MM.1S (cell line): Measurements from ENCODE around the gene PRCP.

ENCODE experiments used
- DNase-seq: peaks from one replicate; pipeline ENCODE4 v3.0.0-alpha.2; 2015
- H2AFZ ChIP-seq: fragments of 300-600 bp; sonication (generic); 2 replicates; pipeline ENCODE4 v1.6.0; 2016; ENCODE audit warnings: antibody characterized with exemption, low read length
- H3F3A ChIP-seq: fragments of 300-600 bp; sonication (generic); 2 replicates; pipeline ENCODE4 v1.6.1; 2016; ENCODE audit warnings: mild to moderate bottlenecking, antibody characterized with exemption, low read length, moderate library complexity, mixed read lengths; ENCODE audit not compliant: insufficient read depth
- H3K27ac ChIP-seq: fragments of 300-600 bp; sonication (generic); 2 replicates; pipeline ENCODE4 v1.5.1; 2016; ENCODE audit warnings: mild to moderate bottlenecking, low read length
- H3K27me3 ChIP-seq: fragments of 300-600 bp; sonication (generic); replicated peaks from 2 replicates; pipeline ENCODE4 v1.6.0; 2016; ENCODE audit warnings: low read length; ENCODE audit not compliant: insufficient read depth
- H3K36me3 ChIP-seq: fragments of 300-600 bp; sonication (generic); replicated peaks from 2 replicates; pipeline ENCODE4 v1.6.1; 2016; ENCODE audit warnings: mild to moderate bottlenecking, low read length, mixed read lengths; ENCODE audit not compliant: insufficient read depth
- H3K4me1 ChIP-seq: fragments of 300-600 bp; sonication (generic); 2 replicates; pipeline ENCODE4 v1.6.1; 2016; ENCODE audit warnings: low read length, mixed read lengths
- H3K4me2 ChIP-seq: fragments of 300-600 bp; sonication (generic); 2 replicates; pipeline ENCODE4 v1.6.0; 2016; ENCODE audit warnings: low read depth, low read length
- H3K4me3 ChIP-seq: fragments of 300-600 bp; sonication (generic); 2 replicates; pipeline ENCODE4 v1.5.1; 2016; ENCODE audit warnings: low read length, mixed read lengths
- H3K79me2 ChIP-seq: fragments of 300-600 bp; sonication (generic); 2 replicates; pipeline ENCODE4 v1.6.1; 2016; ENCODE audit warnings: mixed run types, low read length, mixed read lengths
- H3K9ac ChIP-seq: fragments of 300-600 bp; sonication (generic); 2 replicates; pipeline ENCODE4 v1.6.1; 2016; ENCODE audit warnings: low read length, mixed read lengths
- H3K9me2 ChIP-seq: fragments of 300-600 bp; sonication (generic); replicated peaks from 2 replicates; pipeline ENCODE4 v1.6.1; 2016; ENCODE audit warnings: mild to moderate bottlenecking, low read length, mixed read lengths; ENCODE audit not compliant: insufficient read depth
- H3K9me3 ChIP-seq: fragments of 300-600 bp; sonication (generic); replicated peaks from 2 replicates; pipeline ENCODE4 v1.6.1; 2016; ENCODE audit warnings: mild to moderate bottlenecking, low read length, mixed read lengths; ENCODE audit not compliant: insufficient read depth
- H4K20me1 ChIP-seq: fragments of 300-600 bp; sonication (generic); 2 replicates; pipeline ENCODE4 v1.6.1; 2016; ENCODE audit warnings: mild to moderate bottlenecking, low read length, moderate library complexity, mixed read lengths; ENCODE audit not compliant: insufficient read depth
- EZH2 ChIP-seq: fragments of 300-600 bp; sonication (generic); optimal IDR thresholded peaks from 2 replicates; pipeline ENCODE3; 2017; ENCODE audit warnings: low read depth, mild to moderate bottlenecking, antibody characterized with exemption, low read length, mixed read lengths
- EZH2phosphoT487 ChIP-seq: fragments of 300-600 bp; sonication (generic); IDR thresholded peaks from 2 replicates; pipeline ENCODE4 v1.6.1; 2018; ENCODE audit warnings: antibody characterized with exemption, low read length
- TF ChIP-seq, protein P1 (sequence below): fragments of 300-600 bp; sonication (generic); IDR thresholded peaks from 2 replicates; pipeline ENCODE4 v1.5.1; 2016; ENCODE audit warnings: antibody characterized with exemption, low read length, mixed read lengths

The PRCP gene

DNA sequence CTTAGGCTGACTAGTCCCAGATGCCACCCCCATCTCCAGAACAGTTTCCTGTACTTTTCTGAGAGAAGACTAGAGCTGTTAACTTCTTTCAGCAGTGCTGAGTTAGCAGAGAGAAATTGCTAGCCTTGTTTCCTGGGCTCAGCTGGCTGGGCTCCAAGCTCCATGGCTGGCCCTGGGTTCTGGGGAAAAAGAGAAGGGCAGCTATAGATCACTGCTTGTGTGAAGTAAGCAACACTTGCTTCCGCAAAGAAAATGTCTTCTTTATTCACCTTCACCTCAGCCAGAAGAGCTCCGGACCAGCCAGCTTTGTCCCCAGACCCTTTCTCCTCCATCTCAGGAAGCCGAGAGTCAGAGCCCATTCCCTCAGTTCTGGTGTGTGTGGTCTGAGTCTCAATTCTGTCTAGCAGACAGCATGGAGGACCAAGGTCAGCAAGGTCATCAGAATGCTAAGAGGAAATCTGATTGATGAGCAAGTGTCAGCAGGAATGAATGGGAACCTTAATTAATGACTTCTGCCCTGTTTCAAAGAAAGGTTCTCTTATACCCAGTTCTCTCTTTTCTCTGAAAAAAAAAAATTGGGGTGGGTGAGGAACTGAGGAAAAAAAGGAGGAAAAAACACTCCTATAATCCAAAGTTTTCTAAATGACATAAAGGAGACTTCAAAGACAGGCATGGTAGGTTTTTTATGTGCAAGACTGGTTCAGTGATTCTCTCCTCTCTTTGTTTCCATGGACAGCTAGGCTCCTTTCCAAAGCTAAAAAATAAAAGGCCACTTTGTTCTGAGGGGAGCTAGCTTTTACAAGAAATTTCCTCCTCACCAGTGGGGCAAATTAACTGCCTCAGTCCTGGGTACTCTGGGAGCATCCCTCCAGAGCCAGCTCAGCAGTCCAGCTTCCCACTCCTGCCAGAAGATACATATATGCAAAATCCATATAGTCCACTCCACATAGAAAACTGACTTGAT is 103.0 kb downstream of the PRCP start:
- peaks cover 1% of the 10 kb centered on the region; the same call in 1 of the 2 replicates for H3F3A ChIP-seq
- H3K9me3 ChIP-seq, result no peaks in the 10 kb centered on the region
- no peaks in the 10 kb centered on the region for H4K20me1 ChIP-seq
- H3K4me2 ChIP-seq, result peak overlapping the region; percentile 27; the same call in 1 of the 2 replicates
- no peak overlapping the region for H2AFZ ChIP-seq
- H3K9me2 ChIP-seq, result no peaks in the 10 kb centered on the region
- no peak overlapping the region for H3K27ac ChIP-seq
- H3K79me2 ChIP-seq, result no peaks in the 10 kb centered on the region
- no peaks in the 10 kb centered on the region for H3K36me3 ChIP-seq
- no peaks in the 10 kb centered on the region for H3K27me3 ChIP-seq
- no peak overlapping the region for H3K4me3 ChIP-seq
- peak; percentile 43 for DNase-seq
- H3K9ac ChIP-seq, result no peak overlapping the region
- TF ChIP-seq EZH2 (no peak), EZH2phosphoT487 (no peak)
- TF ChIP-seq, protein P1, sequence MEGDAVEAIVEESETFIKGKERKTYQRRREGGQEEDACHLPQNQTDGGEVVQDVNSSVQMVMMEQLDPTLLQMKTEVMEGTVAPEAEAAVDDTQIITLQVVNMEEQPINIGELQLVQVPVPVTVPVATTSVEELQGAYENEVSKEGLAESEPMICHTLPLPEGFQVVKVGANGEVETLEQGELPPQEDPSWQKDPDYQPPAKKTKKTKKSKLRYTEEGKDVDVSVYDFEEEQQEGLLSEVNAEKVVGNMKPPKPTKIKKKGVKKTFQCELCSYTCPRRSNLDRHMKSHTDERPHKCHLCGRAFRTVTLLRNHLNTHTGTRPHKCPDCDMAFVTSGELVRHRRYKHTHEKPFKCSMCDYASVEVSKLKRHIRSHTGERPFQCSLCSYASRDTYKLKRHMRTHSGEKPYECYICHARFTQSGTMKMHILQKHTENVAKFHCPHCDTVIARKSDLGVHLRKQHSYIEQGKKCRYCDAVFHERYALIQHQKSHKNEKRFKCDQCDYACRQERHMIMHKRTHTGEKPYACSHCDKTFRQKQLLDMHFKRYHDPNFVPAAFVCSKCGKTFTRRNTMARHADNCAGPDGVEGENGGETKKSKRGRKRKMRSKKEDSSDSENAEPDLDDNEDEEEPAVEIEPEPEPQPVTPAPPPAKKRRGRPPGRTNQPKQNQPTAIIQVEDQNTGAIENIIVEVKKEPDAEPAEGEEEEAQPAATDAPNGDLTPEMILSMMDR, result no peak
- H3K4me1 ChIP-seq, result peaks cover 30% of the 10 kb centered on the region

DNA sequence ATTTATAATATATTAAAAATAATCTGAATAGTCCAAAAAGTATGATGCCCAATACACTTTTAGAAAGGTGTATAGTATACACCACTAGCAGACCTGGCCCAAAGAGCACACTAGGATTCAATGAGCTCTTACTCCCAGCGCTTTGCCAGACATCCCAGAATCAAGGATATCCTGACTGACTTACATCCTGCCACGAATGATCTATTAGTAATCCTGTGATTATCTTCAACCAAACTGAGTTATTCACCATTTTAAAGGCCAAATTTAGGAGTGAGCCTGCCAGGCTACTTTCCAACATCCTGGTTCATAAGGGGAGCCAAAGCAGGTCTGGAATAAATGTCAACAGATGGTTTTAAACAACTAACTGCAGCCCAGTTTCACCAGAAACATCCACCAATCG is 105.7 kb downstream of the PRCP start:
- Histone ChIP-seq H2AFZ (no peak overlapping the region), H3K4me3 (no peak overlapping the region), H3K9ac (no peak overlapping the region), H3F3A (peaks cover 16% of the 10 kb centered on the region; the same call in 1 of the 2 replicates), H3K9me3 (no peaks in the 10 kb centered on the region), H3K4me2 (no peak overlapping the region), H3K9me2 (no peaks in the 10 kb centered on the region), H3K27ac (no peak overlapping the region), H4K20me1 (no peaks in the 10 kb centered on the region), H3K36me3 (no peaks in the 10 kb centered on the region), H3K4me1 (peaks cover 41% of the 10 kb centered on the region), H3K27me3 (no peaks in the 10 kb centered on the region), H3K79me2 (no peaks in the 10 kb centered on the region)
- DNase-seq, result no peak
- TF ChIP-seq, protein P1, result no peak
- TF ChIP-seq EZH2phosphoT487 (no peak), EZH2 (no peak)

DNA sequence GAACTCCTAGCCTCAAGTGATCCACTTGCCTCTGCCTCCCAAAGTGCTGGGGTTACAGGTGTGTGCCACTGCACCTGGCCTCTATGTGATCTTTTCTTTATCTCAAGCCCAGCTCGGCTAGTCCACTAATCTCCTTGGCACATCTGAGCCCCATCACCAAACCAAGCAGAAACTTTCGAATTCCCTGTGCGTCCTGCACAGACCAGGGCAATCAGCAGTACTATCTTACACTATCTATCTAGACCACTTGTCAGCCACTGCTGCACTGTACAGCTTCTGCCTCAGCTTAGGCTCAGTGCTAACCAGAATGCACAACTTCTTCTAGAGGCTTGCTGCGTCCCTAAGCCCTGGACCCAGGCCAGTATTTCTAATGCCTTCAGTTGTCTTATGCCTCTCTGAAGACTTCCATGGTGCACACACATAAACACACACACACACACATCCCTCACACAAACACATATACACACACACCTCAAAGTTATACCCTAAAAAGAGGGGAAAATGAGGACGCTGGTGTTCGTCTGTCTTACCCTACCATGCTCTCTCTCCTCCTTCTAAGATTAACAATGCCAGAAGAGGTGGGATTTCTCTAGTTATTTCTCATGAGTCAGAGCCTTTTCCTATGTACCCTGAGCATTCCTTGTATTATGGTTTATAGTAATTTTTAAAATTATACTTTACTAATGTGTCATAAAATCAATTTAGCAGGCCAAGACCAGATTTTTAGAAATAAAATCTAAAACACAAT is 107.2 kb downstream of the PRCP start:
- H3K4me2 ChIP-seq, result no peak overlapping the region
- TF ChIP-seq EZH2phosphoT487 (no peak), EZH2 (no peak)
- TF ChIP-seq, protein P1, result no peak
- H3F3A ChIP-seq, result peaks cover 16% of the 10 kb centered on the region; the same call in 1 of the 2 replicates
- H3K9ac ChIP-seq, result no peak overlapping the region
- no peak overlapping the region for H3K27ac ChIP-seq
- H2AFZ ChIP-seq, result no peak overlapping the region
- peaks cover 41% of the 10 kb centered on the region for H3K4me1 ChIP-seq
- H3K36me3 ChIP-seq, result no peaks in the 10 kb centered on the region
- H4K20me1 ChIP-seq, result no peaks in the 10 kb centered on the region
- no peaks in the 10 kb centered on the region for H3K27me3 ChIP-seq
- H3K9me3 ChIP-seq, result no peaks in the 10 kb centered on the region
- H3K9me2 ChIP-seq, result no peaks in the 10 kb centered on the region
- DNase-seq, result no peak
- no peak overlapping the region for H3K4me3 ChIP-seq
- H3K79me2 ChIP-seq, result no peaks in the 10 kb centered on the region
